ENCODE data around the gene ADISSP.

ADISSP gene

DNA sequence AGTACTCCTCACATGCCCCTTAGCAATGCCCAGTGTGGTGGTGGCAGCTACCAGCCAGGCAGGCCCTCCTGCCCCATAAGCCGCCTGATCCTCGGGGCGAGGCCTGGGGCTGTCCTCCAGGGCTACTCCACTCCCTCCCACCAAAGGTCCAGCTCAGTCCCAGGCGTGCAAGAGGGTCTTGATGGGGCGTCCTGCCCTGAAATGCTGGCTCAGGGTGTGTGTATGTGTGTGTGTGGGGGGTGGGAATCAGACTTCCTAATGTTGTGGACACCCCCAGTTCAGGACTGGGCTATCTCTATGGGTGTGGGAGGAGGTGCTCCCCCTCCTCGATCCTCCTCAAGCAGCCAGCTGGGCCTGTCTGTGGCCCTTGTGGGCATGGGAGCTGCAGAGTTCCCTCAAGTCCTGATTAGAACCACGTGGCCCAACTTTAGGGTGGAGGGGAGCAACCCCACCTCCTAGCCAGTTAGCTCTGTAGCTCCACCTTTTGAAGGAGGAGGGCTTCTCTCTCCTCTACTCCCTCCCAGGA, 27.6 kb downstream of the ADISSP start:
- CTCF ChIA-PET, result interaction anchor here (0.7 kb wide), 1 partner anchor 32 kb away, joined by 3 read pairs; no protein-coding TSS in a partner anchor
- Mint-ChIP-seq H3K4me1 (peaks cover 10% of the 10 kb centered on the region), H3K9me3 (no peaks in the 10 kb centered on the region), H3K27me3 (peaks cover 41% of the 10 kb centered on the region), H3K27ac (no peak overlapping the region), H3K36me3 (no peaks in the 10 kb centered on the region), H3K4me3 (no peak overlapping the region)
- no peak for DNase-seq

DNA sequence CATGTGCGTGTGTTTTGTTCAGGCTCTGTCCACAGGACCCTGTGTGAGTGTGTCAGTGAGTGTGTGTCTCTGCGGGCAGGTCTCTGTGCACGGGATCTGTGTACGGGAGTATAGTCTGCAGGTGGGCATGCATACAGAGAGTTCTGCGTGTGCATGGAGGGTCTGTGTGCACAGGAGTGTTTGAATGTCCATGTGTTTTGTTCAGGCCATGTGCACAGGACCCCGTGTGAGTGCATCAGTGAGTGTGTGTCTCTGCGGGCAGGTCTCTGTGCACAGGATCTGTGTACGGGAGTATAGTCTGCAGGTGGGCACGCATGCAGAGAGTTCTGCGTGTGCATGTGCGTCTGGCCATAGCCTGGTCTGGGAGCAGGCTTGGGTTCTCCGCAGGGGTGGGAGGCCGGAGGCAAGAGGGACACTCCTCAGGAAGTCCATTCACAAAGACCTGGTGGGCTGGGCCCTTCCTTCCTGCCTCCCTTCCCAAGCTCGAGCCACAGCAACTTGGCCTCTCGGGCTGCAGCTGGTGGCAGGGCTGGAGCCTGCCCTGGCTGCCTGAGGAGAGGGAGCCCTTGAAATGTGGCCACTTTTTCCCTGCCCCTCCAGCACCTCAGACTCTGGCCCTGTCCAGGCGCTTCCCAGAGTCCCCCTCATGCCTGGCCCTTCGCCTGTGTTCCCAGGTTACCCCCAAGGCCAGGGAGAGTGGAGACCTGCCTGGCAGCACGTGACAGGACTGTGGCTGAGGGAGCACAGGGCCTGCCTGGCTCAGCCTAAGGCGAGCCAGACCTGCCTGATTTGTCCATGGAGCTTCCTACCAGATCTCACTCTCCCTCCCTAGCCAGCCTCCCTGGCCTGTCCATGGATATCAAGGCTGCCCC, 28.3 kb downstream of the ADISSP start:
- no peaks in the 10 kb centered on the region for H3K36me3 Mint-ChIP-seq
- H3K9me3 Mint-ChIP-seq, result no peaks in the 10 kb centered on the region
- H3K27me3 Mint-ChIP-seq, result peaks cover 41% of the 10 kb centered on the region
- peaks cover 3% of the 10 kb centered on the region for H3K4me1 Mint-ChIP-seq
- H3K4me3 Mint-ChIP-seq, result no peak overlapping the region
- CTCF ChIA-PET, result interaction anchor here (0.7 to 1.3 kb wide), 3 partner anchors 10 to 32 kb away, joined by 3 to 4 read pairs (median 3); no protein-coding TSS in a partner anchor
- no peak for DNase-seq
- H3K27ac Mint-ChIP-seq, result no peak overlapping the region

DNA sequence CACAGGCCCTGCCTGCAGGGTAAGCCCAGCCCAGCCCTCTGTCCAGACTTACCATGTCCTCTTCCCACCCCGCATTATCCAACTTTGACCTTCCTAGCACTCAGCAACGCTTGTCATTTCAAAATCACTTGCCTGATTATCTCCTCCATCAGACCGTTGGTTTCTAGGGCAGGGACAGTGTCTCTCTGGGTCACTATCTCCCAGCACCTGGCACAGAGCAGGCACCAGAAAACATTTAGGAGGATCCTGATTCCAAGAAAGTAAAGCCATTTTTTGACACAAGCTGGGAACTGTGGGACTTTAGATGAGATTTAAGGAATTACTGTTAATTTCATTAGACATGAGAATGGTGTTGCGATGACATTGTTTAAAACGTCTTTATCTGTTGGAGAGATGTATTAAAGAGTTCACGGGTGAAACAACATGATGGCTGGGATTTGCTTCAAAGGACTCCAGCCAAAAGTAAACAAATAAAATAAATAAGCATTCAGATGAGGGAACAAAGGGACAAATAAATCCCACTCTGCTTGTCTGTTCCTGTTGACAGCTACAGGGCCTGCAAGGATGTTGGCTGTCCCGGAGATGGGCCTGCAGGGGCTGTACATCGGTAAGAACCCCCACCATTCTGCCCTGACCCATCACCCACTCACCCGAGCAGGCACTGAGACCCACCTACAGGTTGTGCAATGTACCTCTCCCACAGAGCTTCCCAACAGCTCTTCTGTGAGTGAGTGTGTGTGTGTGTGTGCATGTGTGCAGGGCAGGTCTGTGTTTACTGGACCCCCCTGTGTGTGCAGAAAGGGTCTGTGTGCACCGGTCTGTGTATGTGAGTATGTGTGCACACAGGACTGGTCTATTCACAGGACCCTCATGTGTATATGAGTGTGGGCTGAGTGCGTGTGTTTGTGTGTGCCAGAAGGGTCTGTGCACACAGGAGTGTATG, 29.2 kb downstream of the ADISSP start:
- CTCF ChIA-PET, result interaction anchor here (0.7 to 1.3 kb wide), 2 partner anchors 11 to 13 kb away, joined by 3 to 4 read pairs; no protein-coding TSS in a partner anchor
- no peaks in the 10 kb centered on the region for H3K9me3 Mint-ChIP-seq
- no peak for DNase-seq
- no peak overlapping the region for H3K27ac Mint-ChIP-seq
- no peaks in the 10 kb centered on the region for H3K4me1 Mint-ChIP-seq
- no peak overlapping the region for H3K4me3 Mint-ChIP-seq
- H3K27me3 Mint-ChIP-seq, result peaks cover 45% of the 10 kb centered on the region
- no peaks in the 10 kb centered on the region for H3K36me3 Mint-ChIP-seq

DNA sequence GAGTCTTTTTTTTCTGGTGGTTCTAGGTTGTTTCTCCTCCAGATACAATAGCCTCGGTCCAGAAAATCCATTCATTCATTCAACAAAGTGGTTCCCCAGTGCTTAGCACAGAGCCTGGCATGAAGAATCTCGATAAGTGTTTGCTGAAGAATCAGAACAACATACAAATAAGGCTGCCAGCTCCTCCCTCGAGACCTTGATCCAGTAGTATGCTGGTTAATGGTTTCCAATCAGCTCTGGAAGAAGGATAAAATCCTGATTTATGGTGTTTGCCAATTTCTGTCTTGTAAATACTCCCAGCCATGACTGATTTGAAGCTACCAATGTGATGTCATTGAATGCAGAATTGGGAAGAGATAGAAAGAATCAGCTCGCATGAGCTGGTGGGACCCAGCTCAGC, 31.8 kb downstream of the ADISSP start:
- CTCF ChIA-PET, result interaction anchor here (0.8 to 1.6 kb wide), 4 partner anchors 9 to 25 kb away, joined by 3 to 7 read pairs (median 4); no protein-coding TSS in a partner anchor
- DNase-seq, result no peak
- Mint-ChIP-seq H3K9me3 (no peaks in the 10 kb centered on the region), H3K4me1 (peaks cover 2% of the 10 kb centered on the region), H3K4me3 (no peak overlapping the region), H3K36me3 (no peaks in the 10 kb centered on the region), H3K27me3 (peaks cover 67% of the 10 kb centered on the region), H3K27ac (no peak overlapping the region)

GRCh38 chr20:3734111-3734843, 33.3 kb downstream of the ADISSP start:
- no peaks in the 10 kb centered on the region for H3K36me3 Mint-ChIP-seq
- CTCF ChIA-PET, result no interaction called here
- no peaks in the 10 kb centered on the region for H3K9me3 Mint-ChIP-seq
- peaks cover 5% of the 10 kb centered on the region for H3K4me1 Mint-ChIP-seq
- H3K4me3 Mint-ChIP-seq, result no peak overlapping the region
- H3K27me3 Mint-ChIP-seq, result peaks cover 77% of the 10 kb centered on the region
- H3K27ac Mint-ChIP-seq, result no peak overlapping the region
- DNase-seq, result no peak

DNA sequence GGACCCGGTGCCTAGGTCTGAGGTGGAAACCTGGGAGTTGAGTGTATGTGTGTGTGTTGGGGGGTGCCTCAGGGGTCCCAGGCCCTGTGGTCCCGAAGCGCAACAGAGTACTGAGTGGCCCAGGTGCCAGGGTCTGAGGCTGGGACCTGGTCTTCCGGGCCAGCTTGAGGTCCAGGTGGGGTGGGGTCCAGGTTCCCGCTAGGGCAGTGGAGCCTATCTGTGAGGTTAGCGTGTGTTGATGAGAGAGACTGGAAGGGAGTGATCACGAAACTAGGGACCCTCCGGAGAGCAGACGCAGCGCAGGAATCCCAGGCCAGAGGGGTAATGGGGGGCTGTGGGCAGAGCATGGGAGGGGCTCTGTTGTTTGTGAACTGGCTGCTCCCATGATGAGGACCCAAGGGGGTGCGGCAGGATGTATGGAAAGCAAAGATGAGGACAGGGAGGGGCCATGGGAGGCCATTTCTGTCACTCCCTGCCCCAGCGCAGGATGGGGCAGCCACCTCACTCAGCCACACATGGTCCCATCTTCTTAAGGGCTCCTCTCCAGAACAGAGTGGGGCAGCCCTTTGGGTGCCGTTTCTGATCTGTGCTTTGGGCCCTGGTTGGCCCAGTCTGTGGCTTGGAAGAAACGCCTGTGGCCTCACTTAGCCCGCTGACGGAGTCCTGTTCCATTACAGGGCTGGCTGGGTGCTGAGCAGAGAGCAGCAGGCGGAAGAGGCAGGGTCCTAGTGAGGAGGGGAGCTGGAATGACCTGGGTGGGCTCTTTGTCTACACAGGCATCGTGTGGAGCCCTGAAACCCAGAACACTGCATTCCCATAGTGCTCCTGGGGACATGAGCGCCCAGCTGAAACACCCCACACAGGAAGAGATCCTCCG, 34.2 kb downstream of the ADISSP start:
- no peak for DNase-seq
- Mint-ChIP-seq H3K9me3 (no peaks in the 10 kb centered on the region), H3K27ac (no peak overlapping the region), H3K4me1 (peaks cover 5% of the 10 kb centered on the region), H3K36me3 (no peaks in the 10 kb centered on the region), H3K27me3 (peaks cover 80% of the 10 kb centered on the region), H3K4me3 (no peak overlapping the region)
- CTCF ChIA-PET, result no interaction called here

DNA sequence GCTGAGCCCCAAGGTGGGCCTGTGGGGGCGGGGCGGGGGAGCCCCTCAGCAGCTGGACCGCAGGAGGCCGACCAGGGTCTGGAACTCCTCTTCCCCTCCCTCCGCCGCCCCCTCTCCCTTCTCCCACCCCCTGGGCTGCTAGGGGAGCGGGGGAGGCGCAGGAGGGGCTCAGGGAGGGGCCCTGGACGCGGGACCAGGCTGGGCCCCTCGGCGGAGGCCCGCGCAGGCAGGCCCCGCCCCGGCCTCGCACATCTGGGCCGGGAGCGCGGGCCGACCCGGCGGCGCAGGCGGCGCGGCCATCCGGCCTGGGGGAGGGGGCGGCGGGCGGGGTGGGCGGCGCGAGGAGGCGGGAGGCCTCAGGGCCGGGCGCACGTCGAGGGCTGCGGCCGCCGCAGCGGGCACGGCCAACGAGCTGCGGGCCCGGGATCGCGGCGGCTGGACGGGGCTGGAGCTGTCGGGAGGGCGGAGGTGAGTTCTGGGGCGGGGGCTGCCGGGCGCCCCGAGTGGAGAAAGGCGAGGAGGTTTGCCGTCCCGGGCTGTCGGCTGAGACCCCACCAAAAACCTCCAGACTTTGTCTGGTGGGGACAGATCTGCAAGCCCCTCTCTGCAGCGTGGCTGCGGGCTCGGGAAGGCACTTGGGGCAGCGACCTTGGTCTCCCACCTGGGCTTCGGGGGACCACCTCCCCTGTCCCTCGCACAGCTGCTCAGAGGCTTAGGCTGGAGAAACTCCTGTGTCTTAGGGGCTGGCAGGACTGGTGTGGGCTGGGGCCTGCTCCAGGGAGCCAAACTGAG, 35.0 kb downstream of the ADISSP start, which contains the start of gene HSPA12B:
Gene HSPA12B (plus strand): TSS at position 359 of the 792 bp plus-strand sequence. CDS start 5,990 bp downstream, outside the sequence.
- Mint-ChIP-seq H3K4me1 (peaks cover 5% of the 10 kb centered on the region), H3K9me3 (no peaks in the 10 kb centered on the region), H3K27me3 (peaks cover 88% of the 10 kb centered on the region), H3K36me3 (no peaks in the 10 kb centered on the region), H3K27ac (no peak within 1 kb of the TSS), H3K4me3 (no peak within 1 kb of the TSS)
- CTCF ChIA-PET, result interaction anchor here (1.9 kb wide), 1 partner anchor 21 kb away, joined by 4 read pairs; no protein-coding TSS in a partner anchor
- DNase-seq, result no peak

GRCh38 chr20:3731944-3732326, 35.6 kb downstream of the ADISSP start:
- Mint-ChIP-seq H3K36me3 (no peaks in the 10 kb centered on the region), H3K27ac (no peak overlapping the region), H3K9me3 (no peaks in the 10 kb centered on the region), H3K4me3 (no peak overlapping the region), H3K4me1 (peaks cover 5% of the 10 kb centered on the region), H3K27me3 (peaks cover 94% of the 10 kb centered on the region)
- no peak for DNase-seq
- CTCF ChIA-PET, result interaction anchor here (1.9 kb wide), 1 partner anchor 21 kb away, joined by 4 read pairs; no protein-coding TSS in a partner anchor

GRCh38 chr20:3730803-3731672, 36.5 kb downstream of the ADISSP start:
- peaks cover 91% of the 10 kb centered on the region for H3K27me3 Mint-ChIP-seq
- H3K4me1 Mint-ChIP-seq, result peaks cover 5% of the 10 kb centered on the region
- H3K4me3 Mint-ChIP-seq, result no peak overlapping the region

DNA sequence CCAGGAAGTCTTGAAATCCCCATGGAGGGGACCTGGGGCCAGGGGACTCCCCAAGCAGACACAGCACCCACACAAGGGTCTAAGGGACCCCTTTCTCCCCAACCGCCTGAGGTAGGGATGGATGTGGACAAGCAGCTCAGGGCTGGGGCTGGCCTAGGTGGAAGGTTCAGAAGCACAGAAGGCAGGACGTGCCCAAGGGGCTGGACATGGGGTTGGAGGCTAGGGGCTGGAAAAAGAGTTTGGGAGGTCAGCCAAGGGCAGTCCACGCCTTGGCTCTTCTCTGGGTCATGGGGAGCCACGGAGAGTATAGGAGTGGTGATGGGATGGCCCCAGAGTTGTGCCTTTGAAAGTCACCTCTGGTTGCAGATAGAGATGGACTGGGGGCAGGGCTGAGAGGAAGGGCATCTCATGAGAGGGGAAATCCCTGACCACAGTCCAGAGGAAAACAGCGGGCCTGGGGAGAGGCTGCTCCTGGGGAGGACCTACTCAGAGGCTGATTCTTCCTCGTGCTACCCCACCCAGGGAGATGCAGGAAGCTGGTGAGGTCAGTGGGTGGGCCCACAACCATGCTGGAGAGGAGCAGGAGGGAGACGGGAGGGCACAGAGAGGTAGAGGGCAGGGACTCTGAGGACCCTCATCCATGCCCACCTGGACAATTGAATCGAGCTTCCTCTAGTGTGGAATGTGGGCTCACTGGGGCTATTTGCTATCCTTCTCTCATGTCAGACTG, 37.6 kb downstream of the ADISSP start:
- Mint-ChIP-seq H3K27ac (no peak overlapping the region), H3K36me3 (no peaks in the 10 kb centered on the region), H3K27me3 (peaks cover 88% of the 10 kb centered on the region), H3K4me3 (no peak overlapping the region), H3K4me1 (peaks cover 5% of the 10 kb centered on the region), H3K9me3 (no peaks in the 10 kb centered on the region)
- DNase-seq, result no peak
- CTCF ChIA-PET, result interaction anchor here (1.2 to 2.1 kb wide), 2 partner anchors 10 to 14 kb away, joined by 5 read pairs; no protein-coding TSS in a partner anchor

More at GRCh38 chr20:3730803-3731672, 36.5 kb downstream of the ADISSP start:
- Mint-ChIP-seq H3K27ac (no peak overlapping the region), H3K36me3 (no peaks in the 10 kb centered on the region), H3K9me3 (no peaks in the 10 kb centered on the region)
- no peak for DNase-seq
- CTCF ChIA-PET, result interaction anchor here (1.9 kb wide), 1 partner anchor 20 kb away, joined by 4 read pairs; no protein-coding TSS in a partner anchor

GRCh38 chr20:3729378-3729777, 38.2 kb downstream of the ADISSP start:
- DNase-seq, result no peak
- Mint-ChIP-seq H3K9me3 (no peaks in the 10 kb centered on the region), H3K27ac (no peak overlapping the region), H3K27me3 (peaks cover 84% of the 10 kb centered on the region), H3K4me3 (no peak overlapping the region), H3K4me1 (peaks cover 5% of the 10 kb centered on the region), H3K36me3 (no peaks in the 10 kb centered on the region)
- CTCF ChIA-PET, result interaction anchor here (1.2 to 2.1 kb wide), 2 partner anchors 9 to 13 kb away, joined by 5 read pairs; no protein-coding TSS in a partner anchor
